GM13976 (cell line): Measurements from ENCODE around the gene C19orf85.
"Not testable (repeated sequence)": the region's sequence is repeated elsewhere in the genome, so short reads cannot be mapped to it uniquely, and the experiment has no call there.

Source experiments
- DNase-seq: peaks from one replicate; pipeline ENCODE4 v3.0.0; 2012; ENCODE audit warnings: low spot score
- CTCF ChIP-seq: IDR thresholded peaks from 2 replicates; pipeline ENCODE4 v1.5.1; 2012; ENCODE audit warnings: borderline replicate concordance, mild to moderate bottlenecking; ENCODE audit not compliant: insufficient read depth; ENCODE audit errors: extremely low read depth, missing control alignments, control extremely low read depth
- in situ Hi-C: fragments of 300-500 bp; cut with MboI; formaldehyde crosslinking; loops from one replicate; pipeline ENCODE4 v1.12.0; 2022; ENCODE audit warnings: low sequenced_read_pairs, mixed read lengths, inconsistent platforms; ENCODE audit not compliant: unreplicated experiment

C19orf85 gene

GRCh38 chr19:55451965-55452748 is 12.4 kb downstream of the C19orf85 start:
- no peak for DNase-seq
- in situ Hi-C loops: no loop called here
- no peak for TF ChIP-seq CTCF

- DNase-seq: no peak
- TF ChIP-seq CTCF: no peak
- in situ Hi-C loops: no loop called here
These were observed 13.2 kb downstream of the C19orf85 start for GRCh38 chr19:55451163-55451964.

- DNase-seq: no peak
- in situ Hi-C loops: no loop called here
- no peak for TF ChIP-seq CTCF
These were observed 15.1 kb downstream of the C19orf85 start for GRCh38 chr19:55449469-55449868.

- in situ Hi-C loops, DNase-seq: not testable (repeated sequence)
These were observed 16.4 kb downstream of the C19orf85 start for GRCh38 chr19:55448175-55448490.

GRCh38 chr19:55447421-55448174 is 17.0 kb downstream of the C19orf85 start:
- no peak for TF ChIP-seq CTCF
- in situ Hi-C loops: no loop called here
- DNase-seq: no peak

GRCh38 chr19:55446060-55446459 is 18.5 kb downstream of the C19orf85 start:
- no peak for DNase-seq
- in situ Hi-C loops: no loop called here
- no peak for TF ChIP-seq CTCF
